HL-60 (cell line): ENCODE measurements around the gene MAB21L4.
"Not testable (repeated sequence)": the region's sequence is repeated elsewhere in the genome, so short reads cannot be mapped to it uniquely, and the experiment has no call there.

Experiments used
- GABPA ChIP-seq: IDR thresholded peaks from 2 replicates; pipeline ENCODE4 v1.6.1; 2012; ENCODE audit warnings: low read depth
- POLR2AphosphoS5 ChIP-seq: IDR thresholded peaks from 2 replicates; pipeline ENCODE4 v1.6.1; 2012; ENCODE audit warnings: low read depth
- SPI1 ChIP-seq: IDR thresholded peaks from 2 replicates; pipeline ENCODE4 v1.6.1; 2012; ENCODE audit warnings: low read depth, mild to moderate bottlenecking, borderline replicate concordance
- TF ChIP-seq, protein P1 (sequence below): IDR thresholded peaks from one replicate; pipeline ENCODE4 v1.5.1; 2011; ENCODE audit warnings: low read length, control low read depth, inconsistent platforms; ENCODE audit not compliant: insufficient read depth
- TF ChIP-seq, protein P2 (sequence below): IDR thresholded peaks from 2 replicates; pipeline ENCODE4 v1.6.1; 2012; ENCODE audit warnings: low read depth; ENCODE audit not compliant: insufficient replicate concordance

DNA sequence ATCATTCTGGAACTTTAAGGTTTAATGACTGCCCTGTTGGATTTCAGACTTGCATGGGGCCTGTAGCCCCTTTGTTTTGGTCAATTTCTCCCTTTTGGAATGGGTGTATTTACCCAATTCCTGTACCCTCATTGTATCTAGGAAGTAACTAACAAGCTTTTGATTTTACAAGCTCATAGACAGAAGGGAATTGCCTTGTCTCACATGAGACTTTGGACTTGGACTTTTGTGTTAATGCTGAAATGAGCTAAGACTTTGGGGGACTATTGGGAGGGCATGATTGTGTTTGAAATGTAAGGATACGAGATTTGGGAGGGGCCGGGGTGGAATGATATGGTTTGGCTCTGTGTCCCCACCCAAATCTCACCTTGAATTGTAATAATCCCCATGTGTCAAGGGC lies 49.6 kb downstream of the MAB21L4 start:
- TF ChIP-seq, protein P1, sequence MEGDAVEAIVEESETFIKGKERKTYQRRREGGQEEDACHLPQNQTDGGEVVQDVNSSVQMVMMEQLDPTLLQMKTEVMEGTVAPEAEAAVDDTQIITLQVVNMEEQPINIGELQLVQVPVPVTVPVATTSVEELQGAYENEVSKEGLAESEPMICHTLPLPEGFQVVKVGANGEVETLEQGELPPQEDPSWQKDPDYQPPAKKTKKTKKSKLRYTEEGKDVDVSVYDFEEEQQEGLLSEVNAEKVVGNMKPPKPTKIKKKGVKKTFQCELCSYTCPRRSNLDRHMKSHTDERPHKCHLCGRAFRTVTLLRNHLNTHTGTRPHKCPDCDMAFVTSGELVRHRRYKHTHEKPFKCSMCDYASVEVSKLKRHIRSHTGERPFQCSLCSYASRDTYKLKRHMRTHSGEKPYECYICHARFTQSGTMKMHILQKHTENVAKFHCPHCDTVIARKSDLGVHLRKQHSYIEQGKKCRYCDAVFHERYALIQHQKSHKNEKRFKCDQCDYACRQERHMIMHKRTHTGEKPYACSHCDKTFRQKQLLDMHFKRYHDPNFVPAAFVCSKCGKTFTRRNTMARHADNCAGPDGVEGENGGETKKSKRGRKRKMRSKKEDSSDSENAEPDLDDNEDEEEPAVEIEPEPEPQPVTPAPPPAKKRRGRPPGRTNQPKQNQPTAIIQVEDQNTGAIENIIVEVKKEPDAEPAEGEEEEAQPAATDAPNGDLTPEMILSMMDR: not testable (repeated sequence)
- not testable (repeated sequence) for TF ChIP-seq SPI1, GABPA, POLR2AphosphoS5
- TF ChIP-seq, protein P2, sequence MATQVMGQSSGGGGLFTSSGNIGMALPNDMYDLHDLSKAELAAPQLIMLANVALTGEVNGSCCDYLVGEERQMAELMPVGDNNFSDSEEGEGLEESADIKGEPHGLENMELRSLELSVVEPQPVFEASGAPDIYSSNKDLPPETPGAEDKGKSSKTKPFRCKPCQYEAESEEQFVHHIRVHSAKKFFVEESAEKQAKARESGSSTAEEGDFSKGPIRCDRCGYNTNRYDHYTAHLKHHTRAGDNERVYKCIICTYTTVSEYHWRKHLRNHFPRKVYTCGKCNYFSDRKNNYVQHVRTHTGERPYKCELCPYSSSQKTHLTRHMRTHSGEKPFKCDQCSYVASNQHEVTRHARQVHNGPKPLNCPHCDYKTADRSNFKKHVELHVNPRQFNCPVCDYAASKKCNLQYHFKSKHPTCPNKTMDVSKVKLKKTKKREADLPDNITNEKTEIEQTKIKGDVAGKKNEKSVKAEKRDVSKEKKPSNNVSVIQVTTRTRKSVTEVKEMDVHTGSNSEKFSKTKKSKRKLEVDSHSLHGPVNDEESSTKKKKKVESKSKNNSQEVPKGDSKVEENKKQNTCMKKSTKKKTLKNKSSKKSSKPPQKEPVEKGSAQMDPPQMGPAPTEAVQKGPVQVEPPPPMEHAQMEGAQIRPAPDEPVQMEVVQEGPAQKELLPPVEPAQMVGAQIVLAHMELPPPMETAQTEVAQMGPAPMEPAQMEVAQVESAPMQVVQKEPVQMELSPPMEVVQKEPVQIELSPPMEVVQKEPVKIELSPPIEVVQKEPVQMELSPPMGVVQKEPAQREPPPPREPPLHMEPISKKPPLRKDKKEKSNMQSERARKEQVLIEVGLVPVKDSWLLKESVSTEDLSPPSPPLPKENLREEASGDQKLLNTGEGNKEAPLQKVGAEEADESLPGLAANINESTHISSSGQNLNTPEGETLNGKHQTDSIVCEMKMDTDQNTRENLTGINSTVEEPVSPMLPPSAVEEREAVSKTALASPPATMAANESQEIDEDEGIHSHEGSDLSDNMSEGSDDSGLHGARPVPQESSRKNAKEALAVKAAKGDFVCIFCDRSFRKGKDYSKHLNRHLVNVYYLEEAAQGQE: not testable (repeated sequence)
